Left lung (tissue), 10 donors: ENCODE data around the gene PYY. TPM values are rescaled to one million over a fixed set of nuclear protein-coding genes. Genes with fewer than 3 reads are reported as not detected.

ENCODE experiments used
- ATAC-seq: fragments of 200-7000 bp; cut with Tn5 transposase; one replicate; pipeline ENCODE4 v1.9.1; 2020; ENCODE audit warnings: moderate library complexity
- DNase-seq, 4 donors: peaks; one replicate each; pipeline ENCODE4 v3.0.0-alpha.2; 2013 to 2020
- H3K27ac ChIP-seq, 2 donors: fragments of 200-600 bp; sonication (generic) in 1 of 2; one replicate each; pipeline versions ENCODE4 v1.5.0 to v1.8.0; 2020 to 2021
- H3K27me3 ChIP-seq, 2 donors: fragments of 200-600 bp; sonication (generic) in 1 of 2; one replicate each; pipeline versions ENCODE4 v1.5.0 to v1.8.0; 2020 to 2021
- H3K36me3 ChIP-seq, 2 donors: fragments of 200-600 bp; sonication (generic) in 1 of 2; one replicate each; pipeline versions ENCODE4 v1.5.0 to v1.8.0; 2020 to 2021
- H3K4me1 ChIP-seq, 2 donors: fragments of 200-600 bp; one replicate each; pipeline ENCODE4 v1.8.0; 2021
- H3K4me3 ChIP-seq, 2 donors: fragments of 200-600 bp; sonication (generic) in 1 of 2; one replicate each; pipeline versions ENCODE4 v1.5.0 to v1.8.0; 2020 to 2021; ENCODE audit warnings: mild to moderate bottlenecking in 1 of 2
- H3K9me3 ChIP-seq, 2 donors: fragments of 200-600 bp; sonication (generic) in 1 of 2; one replicate each; pipeline versions ENCODE4 v1.5.0 to v1.8.0; 2020 to 2021
- intact Hi-C, 2 donors: fragments of 100-400 bp; cut with DNase I; formaldehyde crosslinking; loops; one replicate each; pipeline versions ENCODE4 v1.11.2 to v1.14.2; 2022
- polyA plus RNA-seq, 6 donors: library from polyadenylated mRNA; unstranded; fragments of 120-200 nt; gene quantifications; one replicate each; pipeline ENCODE4 v1.2.1, GENCODE V29; 2013; ENCODE audit not compliant: insufficient read length in 6 of 6
- total RNA-seq, 2 donors: library from RNA; stranded (reverse); fragmentation: NEBNext Ultra II Directional; extraction: Animal tissue kit (Norgen Biotek cat#: 25700); gene quantifications; one replicate each; pipeline ENCODE4 v1.2.1, GENCODE V29; 2021
- TF ChIP-seq, protein P1 (sequence below), 2 donors: fragments of 200-600 bp; sonication (generic) in 1 of 2; IDR thresholded peaks; one replicate each; pipeline versions ENCODE4 v1.5.0 to v1.8.0; 2021; ENCODE audit warnings: antibody characterized with exemption in 2 of 2
- donor health status: DM: no; HTN: yes; CAD: no.
- donor health status: DM: no; HTN: no; CAD: no.

PYY gene
- total and polyA plus RNA-seq, 8 donors, result 0.21 to 0.68 (median 0.43) TPM; not detected in 4

DNA sequence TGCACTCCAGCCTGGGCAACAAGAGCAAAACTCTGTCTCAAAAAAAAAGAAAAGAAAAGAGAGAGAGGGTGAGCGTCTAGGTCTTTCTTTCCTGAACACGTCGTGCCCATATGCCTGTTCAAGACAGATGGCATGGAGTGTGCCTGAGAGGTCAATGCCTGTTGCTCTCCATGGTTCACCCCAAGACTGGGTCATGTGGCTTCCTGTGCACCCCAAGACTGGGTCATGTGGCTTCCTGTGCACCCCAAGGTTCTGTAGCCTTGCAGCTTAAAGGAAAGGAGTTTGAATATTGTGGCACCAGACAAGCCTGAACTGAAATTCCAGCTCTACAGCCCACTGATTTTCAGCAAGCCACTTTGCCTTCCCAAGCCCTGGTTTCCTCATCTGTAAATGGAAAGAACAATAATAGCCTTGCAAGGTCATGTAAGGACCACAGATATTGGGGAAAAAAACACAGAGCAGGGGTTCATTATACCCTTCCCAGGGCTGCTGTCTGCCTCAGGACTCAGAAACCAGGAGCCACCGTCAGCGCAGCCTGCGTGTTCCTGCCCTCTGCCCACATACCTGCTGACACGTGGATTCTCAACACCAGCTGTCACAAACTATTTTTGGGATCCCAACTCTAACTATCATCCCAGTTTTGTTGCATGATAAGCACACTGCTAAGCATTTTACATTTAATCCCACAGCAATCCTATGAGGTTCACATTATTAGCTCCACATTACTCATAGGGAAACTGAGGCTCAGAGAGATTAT, 32.7 kb upstream of the PYY start:
- ATAC-seq (no peak), DNase-seq (no peak)
- Histone ChIP-seq H3K9me3 (no peaks in the 10 kb centered on the region), H3K4me1 (peaks cover 0 to 12% of the 10 kb centered on the region in 2 donors), H3K4me3 (no peak overlapping the region), H3K27me3 (peaks cover 27 to 72% of the 10 kb centered on the region in 2 donors), H3K36me3 (no peaks in the 10 kb centered on the region), H3K27ac (no peak overlapping the region)
- intact Hi-C loops, result no loop called here
- TF ChIP-seq, protein P1, sequence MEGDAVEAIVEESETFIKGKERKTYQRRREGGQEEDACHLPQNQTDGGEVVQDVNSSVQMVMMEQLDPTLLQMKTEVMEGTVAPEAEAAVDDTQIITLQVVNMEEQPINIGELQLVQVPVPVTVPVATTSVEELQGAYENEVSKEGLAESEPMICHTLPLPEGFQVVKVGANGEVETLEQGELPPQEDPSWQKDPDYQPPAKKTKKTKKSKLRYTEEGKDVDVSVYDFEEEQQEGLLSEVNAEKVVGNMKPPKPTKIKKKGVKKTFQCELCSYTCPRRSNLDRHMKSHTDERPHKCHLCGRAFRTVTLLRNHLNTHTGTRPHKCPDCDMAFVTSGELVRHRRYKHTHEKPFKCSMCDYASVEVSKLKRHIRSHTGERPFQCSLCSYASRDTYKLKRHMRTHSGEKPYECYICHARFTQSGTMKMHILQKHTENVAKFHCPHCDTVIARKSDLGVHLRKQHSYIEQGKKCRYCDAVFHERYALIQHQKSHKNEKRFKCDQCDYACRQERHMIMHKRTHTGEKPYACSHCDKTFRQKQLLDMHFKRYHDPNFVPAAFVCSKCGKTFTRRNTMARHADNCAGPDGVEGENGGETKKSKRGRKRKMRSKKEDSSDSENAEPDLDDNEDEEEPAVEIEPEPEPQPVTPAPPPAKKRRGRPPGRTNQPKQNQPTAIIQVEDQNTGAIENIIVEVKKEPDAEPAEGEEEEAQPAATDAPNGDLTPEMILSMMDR (IDR thresholded peaks at IDR 0.05), result no peak

GRCh38 chr17:43984521-43984920, 30.8 kb upstream of the PYY start:
- no peak for DNase-seq
- peaks cover 27 to 90% of the 10 kb centered on the region in 2 donors for H3K27me3 ChIP-seq
- peak; percentile 59 for ATAC-seq
- TF ChIP-seq, protein P1 (IDR thresholded peaks at IDR 0.05), result no peak
- H3K4me1 ChIP-seq, result peaks cover 0 to 12% of the 10 kb centered on the region in 2 donors
- intact Hi-C loops, result no loop called here
- peak overlapping the region; percentile 33 to 39 for H3K4me3 ChIP-seq
- no peaks in the 10 kb centered on the region for H3K36me3 ChIP-seq
- H3K9me3 ChIP-seq, result no peaks in the 10 kb centered on the region
- H3K27ac ChIP-seq, result no peak overlapping the region

GRCh38 chr17:43983515-43984411, 30.0 kb upstream of the PYY start:
- Histone ChIP-seq H3K27ac (no peak overlapping the region), H3K4me3 (peak overlapping the region; percentile 33 to 39), H3K36me3 (no peaks in the 10 kb centered on the region), H3K4me1 (peaks cover 0 to 12% of the 10 kb centered on the region in 2 donors), H3K9me3 (no peaks in the 10 kb centered on the region), H3K27me3 (peaks cover 27 to 92% of the 10 kb centered on the region in 2 donors)
- intact Hi-C loops, result no loop called here
- peak; percentile 91 for ATAC-seq
- TF ChIP-seq, protein P1 (IDR thresholded peaks at IDR 0.05), result peak in 1 of 2 donors; percentile 22
- peak in 2 of 4 donors; percentile 68 to 83 for DNase-seq

GRCh38 chr17:43983196-43983514, 29.4 kb upstream of the PYY start:
- no peaks in the 10 kb centered on the region for H3K9me3 ChIP-seq
- H3K27ac ChIP-seq, result no peak overlapping the region
- TF ChIP-seq, protein P1 (IDR thresholded peaks at IDR 0.05), result no peak
- DNase-seq (no peak), ATAC-seq (no peak)
- H3K27me3 ChIP-seq, result peaks cover 27 to 92% of the 10 kb centered on the region in 2 donors
- peak overlapping the region in 1 of 2 donors; percentile 39 for H3K4me3 ChIP-seq
- peaks cover 0 to 12% of the 10 kb centered on the region in 2 donors for H3K4me1 ChIP-seq
- intact Hi-C loops, result no loop called here
- no peaks in the 10 kb centered on the region for H3K36me3 ChIP-seq

DNA sequence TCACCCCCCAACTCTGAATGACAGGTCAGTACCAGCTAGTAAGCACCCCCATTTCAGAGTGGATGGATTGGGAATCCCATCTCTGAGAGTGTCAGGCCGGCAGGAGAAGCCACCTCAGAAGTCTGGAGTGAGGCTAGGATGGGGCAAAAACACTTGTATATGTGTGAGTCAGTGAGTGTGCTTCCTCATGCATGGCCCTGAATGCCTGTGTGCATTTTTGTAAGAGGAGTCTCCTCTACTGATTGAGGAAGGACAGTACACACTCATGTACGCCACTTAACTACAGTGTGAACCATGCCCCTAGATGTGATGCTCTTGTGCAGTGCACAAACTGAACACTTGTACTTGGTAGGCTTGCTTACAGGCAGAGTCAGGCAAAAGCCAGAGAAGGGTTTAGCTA, 28.4 kb upstream of the PYY start:
- intact Hi-C loops, result no loop called here

More for the DNA sequence above, 28.4 kb upstream of the PYY start:
- H3K27me3 ChIP-seq, result peaks cover 27 to 90% of the 10 kb centered on the region in 2 donors
- DNase-seq (no peak), ATAC-seq (no peak)
- H3K36me3 ChIP-seq, result no peaks in the 10 kb centered on the region
- H3K4me3 ChIP-seq, result no peak overlapping the region
- no peak overlapping the region for H3K27ac ChIP-seq
- H3K4me1 ChIP-seq, result peaks cover 0 to 12% of the 10 kb centered on the region in 2 donors
- no peaks in the 10 kb centered on the region for H3K9me3 ChIP-seq
- TF ChIP-seq, protein P1 (IDR thresholded peaks at IDR 0.05), result no peak
